HCT116 (cell line): ENCODE results near the gene DOK5.

Experiments
- CEBPB ChIP-seq: IDR thresholded peaks from 2 replicates; pipeline ENCODE4 v1.6.1; 2012; ENCODE audit warnings: low read depth
- POLR2A ChIP-seq: IDR thresholded peaks from 2 replicates; pipeline ENCODE4 v1.7.0; 2011; ENCODE audit warnings: borderline replicate concordance; ENCODE audit not compliant: insufficient read depth, insufficient read length; ENCODE audit errors: extremely low read depth
- RAD21 ChIP-seq: IDR thresholded peaks from 2 replicates; pipeline ENCODE4 v1.6.1; 2012; ENCODE audit warnings: low read depth, mild to moderate bottlenecking
- SIN3A ChIP-seq: IDR thresholded peaks from 2 replicates; pipeline ENCODE4 v1.6.1; 2012; ENCODE audit warnings: low read depth
- SP1 ChIP-seq: IDR thresholded peaks from 2 replicates; pipeline ENCODE4 v1.6.1; 2012; ENCODE audit warnings: low read depth
- ZNF274 ChIP-seq: fragments of 200-500 bp; sonication (Bioruptor generic); IDR thresholded peaks from 2 replicates; pipeline ENCODE4 v1.6.1; 2014; ENCODE audit warnings: mild to moderate bottlenecking, low read depth, low read length, inconsistent platforms
- TF ChIP-seq, protein P1 (sequence below): IDR thresholded peaks from 2 replicates; pipeline ENCODE4 v1.6.1; 2012; ENCODE audit warnings: low read depth
- TF ChIP-seq, protein P2 (sequence below), 3 experiments: fragments of 200-600 bp in 1 of 3; sonication (generic) in 1 of 3; IDR thresholded peaks in 2 of 3; conservative IDR thresholded peaks in 1 of 3; 2 replicates each; pipeline ENCODE4 v1.5.1; 2012 to 2017; ENCODE audit warnings: low read depth in 2 of 3, low read length in 2 of 3, antibody characterized with exemption in 1 of 3, borderline replicate concordance in 1 of 3, control low read depth in 1 of 3, mild to moderate bottlenecking in 1 of 3, mixed read lengths in 1 of 3, mixed run types in 1 of 3, moderate library complexity in 1 of 3; ENCODE audit not compliant: insufficient read depth in 1 of 3

DNA sequence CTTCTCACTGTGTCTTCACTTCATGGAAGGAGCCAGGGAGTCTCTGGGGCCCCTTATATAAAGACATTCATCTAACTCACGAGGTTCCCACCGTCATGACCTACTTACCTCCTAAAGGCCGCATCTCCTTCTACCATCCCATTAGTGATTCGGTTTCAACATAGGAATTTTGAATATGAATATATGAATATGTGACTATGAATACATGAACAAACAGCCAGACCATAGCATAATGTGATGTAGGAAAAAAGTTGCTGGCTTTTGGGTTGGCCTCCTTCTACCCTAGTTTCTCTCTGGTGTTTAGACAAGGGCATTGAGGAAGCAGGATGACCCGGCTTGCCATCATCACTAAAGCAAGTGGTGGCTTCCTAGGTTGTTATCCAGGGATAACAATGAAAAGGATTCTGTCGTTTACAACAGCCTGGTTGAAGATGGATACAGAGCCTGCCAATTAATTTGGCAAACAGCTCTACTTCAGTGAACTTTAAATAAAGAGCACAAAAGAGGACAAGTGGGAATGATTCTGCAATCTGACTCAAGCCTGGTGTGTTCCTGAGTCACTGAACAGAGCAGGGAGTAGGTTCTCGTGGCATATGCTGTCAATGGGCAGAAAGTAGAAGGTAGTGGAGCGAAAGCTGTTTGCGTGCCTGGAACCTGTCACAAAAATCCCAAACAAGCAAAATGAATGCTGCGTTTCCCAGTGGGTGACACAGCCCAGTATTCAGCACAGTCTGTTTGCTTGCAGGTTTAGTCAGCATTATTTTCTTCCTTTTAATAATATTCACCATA is 44.0 kb upstream of the DOK5 start:
- TF ChIP-seq, protein P1, sequence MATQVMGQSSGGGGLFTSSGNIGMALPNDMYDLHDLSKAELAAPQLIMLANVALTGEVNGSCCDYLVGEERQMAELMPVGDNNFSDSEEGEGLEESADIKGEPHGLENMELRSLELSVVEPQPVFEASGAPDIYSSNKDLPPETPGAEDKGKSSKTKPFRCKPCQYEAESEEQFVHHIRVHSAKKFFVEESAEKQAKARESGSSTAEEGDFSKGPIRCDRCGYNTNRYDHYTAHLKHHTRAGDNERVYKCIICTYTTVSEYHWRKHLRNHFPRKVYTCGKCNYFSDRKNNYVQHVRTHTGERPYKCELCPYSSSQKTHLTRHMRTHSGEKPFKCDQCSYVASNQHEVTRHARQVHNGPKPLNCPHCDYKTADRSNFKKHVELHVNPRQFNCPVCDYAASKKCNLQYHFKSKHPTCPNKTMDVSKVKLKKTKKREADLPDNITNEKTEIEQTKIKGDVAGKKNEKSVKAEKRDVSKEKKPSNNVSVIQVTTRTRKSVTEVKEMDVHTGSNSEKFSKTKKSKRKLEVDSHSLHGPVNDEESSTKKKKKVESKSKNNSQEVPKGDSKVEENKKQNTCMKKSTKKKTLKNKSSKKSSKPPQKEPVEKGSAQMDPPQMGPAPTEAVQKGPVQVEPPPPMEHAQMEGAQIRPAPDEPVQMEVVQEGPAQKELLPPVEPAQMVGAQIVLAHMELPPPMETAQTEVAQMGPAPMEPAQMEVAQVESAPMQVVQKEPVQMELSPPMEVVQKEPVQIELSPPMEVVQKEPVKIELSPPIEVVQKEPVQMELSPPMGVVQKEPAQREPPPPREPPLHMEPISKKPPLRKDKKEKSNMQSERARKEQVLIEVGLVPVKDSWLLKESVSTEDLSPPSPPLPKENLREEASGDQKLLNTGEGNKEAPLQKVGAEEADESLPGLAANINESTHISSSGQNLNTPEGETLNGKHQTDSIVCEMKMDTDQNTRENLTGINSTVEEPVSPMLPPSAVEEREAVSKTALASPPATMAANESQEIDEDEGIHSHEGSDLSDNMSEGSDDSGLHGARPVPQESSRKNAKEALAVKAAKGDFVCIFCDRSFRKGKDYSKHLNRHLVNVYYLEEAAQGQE, result no peak
- TF ChIP-seq, protein P2, sequence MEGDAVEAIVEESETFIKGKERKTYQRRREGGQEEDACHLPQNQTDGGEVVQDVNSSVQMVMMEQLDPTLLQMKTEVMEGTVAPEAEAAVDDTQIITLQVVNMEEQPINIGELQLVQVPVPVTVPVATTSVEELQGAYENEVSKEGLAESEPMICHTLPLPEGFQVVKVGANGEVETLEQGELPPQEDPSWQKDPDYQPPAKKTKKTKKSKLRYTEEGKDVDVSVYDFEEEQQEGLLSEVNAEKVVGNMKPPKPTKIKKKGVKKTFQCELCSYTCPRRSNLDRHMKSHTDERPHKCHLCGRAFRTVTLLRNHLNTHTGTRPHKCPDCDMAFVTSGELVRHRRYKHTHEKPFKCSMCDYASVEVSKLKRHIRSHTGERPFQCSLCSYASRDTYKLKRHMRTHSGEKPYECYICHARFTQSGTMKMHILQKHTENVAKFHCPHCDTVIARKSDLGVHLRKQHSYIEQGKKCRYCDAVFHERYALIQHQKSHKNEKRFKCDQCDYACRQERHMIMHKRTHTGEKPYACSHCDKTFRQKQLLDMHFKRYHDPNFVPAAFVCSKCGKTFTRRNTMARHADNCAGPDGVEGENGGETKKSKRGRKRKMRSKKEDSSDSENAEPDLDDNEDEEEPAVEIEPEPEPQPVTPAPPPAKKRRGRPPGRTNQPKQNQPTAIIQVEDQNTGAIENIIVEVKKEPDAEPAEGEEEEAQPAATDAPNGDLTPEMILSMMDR (IDR thresholded peaks at IDR 0.05 in 2 of 3, conservative IDR thresholded peaks at IDR 0.05 in 1 of 3; ENCODE audit: borderline replicate concordance in 1 of 3, insufficient read depth in 1 of 3, low read depth in 2 of 3, low read length in 2 of 3), result no peak
- no peak for TF ChIP-seq POLR2A
- no peak for TF ChIP-seq SIN3A
- TF ChIP-seq SP1, result no peak
- TF ChIP-seq RAD21, result no peak
- no peak for TF ChIP-seq ZNF274
- no peak for TF ChIP-seq CEBPB
